Mucosa of rectum (tissue), 2 donors: ENCODE data around the gene GFOD1.
"Not testable (repeated sequence)": the region's sequence is repeated elsewhere in the genome, so short reads cannot be mapped to it uniquely, and the experiment has no call there.

Experiments
- H3K27ac ChIP-seq, 2 donors: one replicate each; pipeline ENCODE4 v1.7.0; 2013; ENCODE audit warnings: inconsistent platforms in 2 of 2, low read depth in 2 of 2, low read length in 2 of 2
- H3K27me3 ChIP-seq, 2 donors: one replicate each; pipeline ENCODE4 v1.7.0; 2013; ENCODE audit warnings: low read length in 2 of 2; ENCODE audit not compliant: control insufficient read depth in 2 of 2, insufficient read depth in 2 of 2
- H3K36me3 ChIP-seq, 2 donors: one replicate each; pipeline ENCODE4 v1.7.0; 2013; ENCODE audit warnings: low read length in 2 of 2; ENCODE audit not compliant: control insufficient read depth in 2 of 2, insufficient read depth in 2 of 2
- H3K4me1 ChIP-seq, 2 donors: one replicate each; pipeline ENCODE4 v1.7.0; 2013; ENCODE audit warnings: low read length in 2 of 2, mild to moderate bottlenecking in 1 of 2; ENCODE audit not compliant: control insufficient read depth in 2 of 2, insufficient read depth in 2 of 2
- H3K4me3 ChIP-seq, 2 donors: one replicate each; pipeline ENCODE4 v1.7.0; 2013; ENCODE audit warnings: low read length in 2 of 2
- H3K9ac ChIP-seq, 2 donors: one replicate each; pipeline ENCODE4 v1.7.0; 2013; ENCODE audit warnings: low read length in 2 of 2, low read depth in 1 of 2, mild to moderate bottlenecking in 1 of 2
- H3K9me3 ChIP-seq, 2 donors: one replicate each; pipeline ENCODE4 v1.7.0; 2013; ENCODE audit warnings: low read length in 2 of 2; ENCODE audit not compliant: control insufficient read depth in 2 of 2
- donor health status: healthy.
- donor health status: Normal muscosa, but diverticular disease.

Gene GFOD1

GRCh38 chr6:13511913-13512717, 24.7 kb upstream of the GFOD1 start:
- Histone ChIP-seq H3K4me3 (peak overlapping the region in 1 of 2 donors; percentile 11), H3K9ac (peak overlapping the region in 1 of 2 donors; percentile 39), H3K36me3 (no peaks in the 10 kb centered on the region), H3K4me1 (peaks cover 14 to 15% of the 10 kb centered on the region in 2 donors), H3K9me3 (no peaks in the 10 kb centered on the region), H3K27me3 (no peaks in the 10 kb centered on the region), H3K27ac (peak overlapping the region; percentile 70 to 83)

DNA sequence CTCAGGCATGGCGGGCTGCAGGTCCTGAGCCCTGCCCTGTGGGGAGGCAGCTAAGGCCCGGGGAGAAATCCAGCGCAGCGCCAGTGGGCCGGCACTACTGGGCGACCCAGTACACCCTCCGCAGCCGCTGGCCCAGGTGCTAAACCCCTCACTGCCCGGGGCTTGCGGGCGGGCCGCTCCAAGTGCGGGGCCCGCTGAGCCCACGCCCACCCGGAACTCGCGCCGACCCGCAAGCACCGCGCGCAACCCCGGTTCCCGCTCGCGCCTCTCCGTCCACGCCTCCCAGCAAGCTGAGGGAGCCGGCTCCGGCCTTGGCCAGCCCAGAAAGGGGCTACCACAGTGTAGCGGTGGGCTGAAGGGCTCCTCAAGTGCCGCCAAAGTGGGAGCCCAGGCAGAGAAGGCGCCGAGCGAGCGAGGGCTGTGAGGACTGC, 23.8 kb upstream of the GFOD1 start:
- H3K4me1 ChIP-seq, result peaks cover 14 to 15% of the 10 kb centered on the region in 2 donors
- not testable (repeated sequence) for H3K9ac ChIP-seq

GRCh38 chr6:13510433-13510832, 23.0 kb upstream of the GFOD1 start:
- not testable (repeated sequence) for H3K36me3 ChIP-seq, H3K9ac ChIP-seq, H3K4me3 ChIP-seq, H3K27me3 ChIP-seq, H3K9me3 ChIP-seq
- peak overlapping the region in 1 of 2 donors; percentile 70 for H3K27ac ChIP-seq
- peaks cover 14 to 15% of the 10 kb centered on the region in 2 donors for H3K4me1 ChIP-seq

More for the DNA sequence above, 23.8 kb upstream of the GFOD1 start:
- H3K36me3 ChIP-seq, H3K27me3 ChIP-seq, H3K4me3 ChIP-seq, H3K9me3 ChIP-seq: not testable (repeated sequence)
- H3K27ac ChIP-seq, result peak overlapping the region; percentile 70

- H3K27ac ChIP-seq, result no peak overlapping the region
- H3K9me3 ChIP-seq, result no peaks in the 10 kb centered on the region
- no peaks in the 10 kb centered on the region for H3K27me3 ChIP-seq
- no peaks in the 10 kb centered on the region for H3K36me3 ChIP-seq
- H3K4me3 ChIP-seq, result no peak overlapping the region
- H3K4me1 ChIP-seq, result peaks cover 13% of the 10 kb centered on the region in 2 donors
- no peak overlapping the region for H3K9ac ChIP-seq
Measured at GRCh38 chr6:13508711-13509705, 21.6 kb upstream of the GFOD1 start.

DNA sequence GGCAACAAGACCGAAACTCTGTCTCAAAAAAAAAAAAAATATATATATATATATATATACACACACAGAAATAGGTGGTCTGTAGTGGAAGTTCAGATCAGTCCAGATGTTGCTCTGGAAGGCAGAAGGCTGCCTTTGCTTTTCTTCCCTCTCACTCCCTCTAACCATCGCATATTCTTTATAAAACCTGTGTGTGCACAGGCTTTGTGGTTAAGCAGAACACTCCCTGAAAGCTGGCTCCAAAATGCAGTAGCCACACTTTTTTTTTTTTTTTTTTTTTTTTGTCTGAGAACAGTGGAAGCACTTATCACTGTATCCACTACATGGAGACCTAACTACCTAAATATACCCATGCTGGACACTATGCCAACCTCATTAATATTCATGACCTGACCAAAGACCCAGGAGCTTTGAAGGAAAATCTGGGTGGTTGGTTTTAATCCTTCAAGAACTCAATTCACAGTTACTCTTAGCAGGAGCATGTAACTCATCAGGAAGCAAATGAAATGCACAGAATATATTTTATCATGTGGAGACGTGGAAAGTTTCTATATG, 20.0 kb upstream of the GFOD1 start:
- peaks cover 8 to 10% of the 10 kb centered on the region in 2 donors for H3K4me1 ChIP-seq

DNA sequence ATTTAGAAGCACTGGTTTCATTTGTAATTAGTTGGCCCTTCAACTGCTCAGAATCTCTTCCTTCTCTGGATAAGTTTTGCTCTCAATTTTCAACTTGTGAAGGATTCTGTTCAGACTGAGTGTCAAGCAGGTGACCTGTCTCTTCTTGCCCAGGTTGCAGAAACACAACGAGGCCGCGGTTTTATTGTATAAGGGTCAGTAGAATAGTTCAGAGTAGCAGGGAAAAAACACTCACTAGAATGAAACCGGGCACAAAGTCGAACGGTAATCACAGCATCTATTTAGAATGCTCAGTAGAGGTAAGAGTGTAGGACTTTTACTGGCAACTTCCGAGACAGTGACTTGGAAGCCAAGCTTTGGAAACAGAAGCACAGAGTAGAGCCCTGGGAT, 17.9 kb upstream of the GFOD1 start:
- Histone ChIP-seq H3K9ac (no peak overlapping the region), H3K9me3 (no peaks in the 10 kb centered on the region), H3K4me1 (peaks cover 0 to 2% of the 10 kb centered on the region in 2 donors), H3K27ac (no peak overlapping the region), H3K27me3 (no peaks in the 10 kb centered on the region), H3K36me3 (no peaks in the 10 kb centered on the region), H3K4me3 (no peak overlapping the region)

More for the DNA sequence above, 20.0 kb upstream of the GFOD1 start:
- Histone ChIP-seq H3K27me3 (no peaks in the 10 kb centered on the region), H3K27ac (no peak overlapping the region), H3K36me3 (no peaks in the 10 kb centered on the region), H3K9me3 (no peaks in the 10 kb centered on the region), H3K4me3 (no peak overlapping the region), H3K9ac (no peak overlapping the region)

- H3K36me3 ChIP-seq, result no peaks in the 10 kb centered on the region
- no peak overlapping the region for H3K27ac ChIP-seq
- H3K9me3 ChIP-seq, result no peaks in the 10 kb centered on the region
- no peak overlapping the region for H3K4me3 ChIP-seq
- no peaks in the 10 kb centered on the region for H3K27me3 ChIP-seq
- no peak overlapping the region for H3K9ac ChIP-seq
- H3K4me1 ChIP-seq, result peaks cover 2 to 3% of the 10 kb centered on the region in 2 donors
Measured at GRCh38 chr6:13504611-13505344, 17.4 kb upstream of the GFOD1 start.

DNA sequence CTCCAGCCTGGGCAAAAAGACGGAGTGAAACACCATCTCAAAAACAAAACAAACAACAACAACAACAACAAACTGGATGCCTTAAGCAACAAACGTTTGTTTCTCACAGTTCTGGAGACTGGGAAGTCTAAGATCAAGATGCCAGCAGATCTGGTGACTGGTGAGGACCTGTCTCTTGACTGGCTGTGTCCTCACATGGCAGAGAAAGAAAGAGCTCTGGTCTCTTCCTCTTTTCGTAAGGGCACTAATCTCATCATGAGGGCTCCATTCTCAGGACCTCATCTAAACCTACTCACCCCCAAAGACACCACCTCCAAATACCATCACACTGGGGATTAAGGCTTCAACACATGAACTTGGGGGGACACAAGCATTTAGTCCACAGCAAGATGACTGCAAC, 13.5 kb upstream of the GFOD1 start:
- H3K9me3 ChIP-seq, result no peaks in the 10 kb centered on the region
- H3K4me3 ChIP-seq, result no peak overlapping the region
- H3K27me3 ChIP-seq, result no peaks in the 10 kb centered on the region
- peaks cover 3 to 4% of the 10 kb centered on the region in 2 donors for H3K4me1 ChIP-seq
- no peaks in the 10 kb centered on the region for H3K36me3 ChIP-seq
- peak overlapping the region; percentile 83 to 92 for H3K27ac ChIP-seq
- H3K9ac ChIP-seq, result no peak overlapping the region

- Histone ChIP-seq H3K4me1 (peaks cover 3 to 4% of the 10 kb centered on the region in 2 donors), H3K36me3 (no peaks in the 10 kb centered on the region), H3K27me3 (no peaks in the 10 kb centered on the region), H3K27ac (peak overlapping the region; percentile 83 to 92), H3K4me3 (no peak overlapping the region), H3K9ac (no peak overlapping the region), H3K9me3 (no peaks in the 10 kb centered on the region)
Measured at GRCh38 chr6:13500264-13500663, 12.9 kb upstream of the GFOD1 start.
